Measurements from ENCODE around the gene ATP6V0A1.

Gene ATP6V0A1

GRCh38 chr17:42560246-42560645 is 101.6 kb downstream of the ATP6V0A1 start:
- no peak for DNase-seq (ENCODE audit: extremely low read depth, insufficient read length)
- TF ChIP-seq, protein P1, sequence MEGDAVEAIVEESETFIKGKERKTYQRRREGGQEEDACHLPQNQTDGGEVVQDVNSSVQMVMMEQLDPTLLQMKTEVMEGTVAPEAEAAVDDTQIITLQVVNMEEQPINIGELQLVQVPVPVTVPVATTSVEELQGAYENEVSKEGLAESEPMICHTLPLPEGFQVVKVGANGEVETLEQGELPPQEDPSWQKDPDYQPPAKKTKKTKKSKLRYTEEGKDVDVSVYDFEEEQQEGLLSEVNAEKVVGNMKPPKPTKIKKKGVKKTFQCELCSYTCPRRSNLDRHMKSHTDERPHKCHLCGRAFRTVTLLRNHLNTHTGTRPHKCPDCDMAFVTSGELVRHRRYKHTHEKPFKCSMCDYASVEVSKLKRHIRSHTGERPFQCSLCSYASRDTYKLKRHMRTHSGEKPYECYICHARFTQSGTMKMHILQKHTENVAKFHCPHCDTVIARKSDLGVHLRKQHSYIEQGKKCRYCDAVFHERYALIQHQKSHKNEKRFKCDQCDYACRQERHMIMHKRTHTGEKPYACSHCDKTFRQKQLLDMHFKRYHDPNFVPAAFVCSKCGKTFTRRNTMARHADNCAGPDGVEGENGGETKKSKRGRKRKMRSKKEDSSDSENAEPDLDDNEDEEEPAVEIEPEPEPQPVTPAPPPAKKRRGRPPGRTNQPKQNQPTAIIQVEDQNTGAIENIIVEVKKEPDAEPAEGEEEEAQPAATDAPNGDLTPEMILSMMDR (IDR thresholded peaks at IDR 0.05; ENCODE audit: insufficient read depth, low read length, poor library complexity, severe bottlenecking), result no peak
- peaks cover 16% of the 10 kb centered on the region for H3K36me3 ChIP-seq (ENCODE audit: control insufficient read depth, insufficient read depth, low read length)
- H3K27me3 ChIP-seq (replicated peaks; ENCODE audit: control insufficient read depth, insufficient read depth, low read length), result no peaks in the 10 kb centered on the region
- H3K4me3 ChIP-seq (replicated peaks; ENCODE audit: low read depth, low read length), result no peak overlapping the region

DNA sequence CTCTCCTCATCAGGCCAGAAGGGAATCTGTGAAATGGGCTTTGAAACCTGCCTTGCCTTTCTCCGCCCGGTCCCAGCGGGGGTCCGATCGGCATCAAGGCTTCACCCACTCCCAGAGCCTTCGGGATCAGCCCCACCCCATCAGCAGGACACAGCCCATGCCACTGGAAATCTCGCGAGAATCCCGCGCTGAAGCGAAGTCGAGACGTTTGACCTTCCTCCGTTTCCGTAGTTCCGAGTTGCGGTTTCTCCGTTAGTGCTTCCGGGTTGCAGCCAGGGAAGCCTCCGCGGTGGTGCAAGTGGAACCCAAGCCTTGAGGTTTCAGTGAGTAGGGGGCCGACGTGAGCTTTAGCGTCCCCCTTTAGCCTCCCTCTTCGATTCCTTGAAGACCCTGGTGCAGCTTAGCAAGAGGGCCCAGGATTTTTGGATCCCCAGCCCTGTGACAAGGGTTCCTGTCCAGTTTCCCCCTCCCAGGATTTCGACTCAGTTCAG is 103.3 kb downstream of the ATP6V0A1 start, which contains the start of gene COASY:
Gene COASY (plus strand): TSS at position 252 of the 491 bp plus-strand sequence. CDS start 475 bp downstream, outside the sequence.
- H3K4me3 ChIP-seq (replicated peaks; ENCODE audit: low read depth, low read length), result peak within 1 kb of the TSS; percentile 97
- TF ChIP-seq, protein P1 (IDR thresholded peaks at IDR 0.05; ENCODE audit: insufficient read depth, low read length, poor library complexity, severe bottlenecking), result no peak
- H3K27me3 ChIP-seq (replicated peaks; ENCODE audit: control insufficient read depth, insufficient read depth, low read length), result no peaks in the 10 kb centered on the region
- DNase-seq (ENCODE audit: extremely low read depth, insufficient read length), result peak; percentile 86
- peaks cover 29% of the 10 kb centered on the region for H3K36me3 ChIP-seq (ENCODE audit: control insufficient read depth, insufficient read depth, low read length)

DNA sequence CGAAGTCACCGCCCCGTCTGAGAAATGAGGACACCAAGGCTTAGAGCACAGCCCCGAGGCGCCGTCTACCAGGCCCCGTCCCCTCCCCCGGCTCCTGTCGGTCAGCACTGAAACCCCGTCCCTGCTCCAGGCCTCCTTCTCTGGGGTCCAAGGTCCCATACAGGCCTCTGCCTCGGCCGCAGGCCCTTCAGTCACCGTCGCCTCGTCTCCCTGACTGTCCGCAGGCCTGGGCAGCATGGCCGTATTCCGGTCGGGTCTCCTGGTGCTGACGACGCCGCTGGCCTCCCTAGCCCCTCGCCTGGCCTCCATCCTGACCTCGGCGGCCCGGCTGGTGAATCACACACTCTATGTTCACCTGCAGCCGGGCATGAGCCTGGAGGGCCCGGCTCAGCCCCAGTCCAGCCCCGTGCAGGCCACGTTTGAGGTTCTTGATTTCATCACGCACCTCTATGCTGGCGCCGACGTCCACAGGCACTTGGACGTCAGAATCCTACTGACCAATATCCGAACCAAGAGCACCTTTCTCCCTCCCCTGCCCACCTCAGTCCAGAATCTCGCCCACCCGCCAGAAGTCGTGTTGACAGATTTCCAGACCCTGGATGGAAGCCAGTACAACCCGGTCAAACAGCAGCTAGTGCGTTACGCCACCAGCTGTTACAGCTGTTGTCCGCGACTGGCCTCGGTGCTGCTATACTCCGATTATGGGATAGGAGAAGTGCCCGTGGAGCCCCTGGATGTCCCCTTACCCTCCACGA is 103.9 kb downstream of the ATP6V0A1 start:
- H3K4me3 ChIP-seq (replicated peaks; ENCODE audit: low read depth, low read length), result peak overlapping the region; percentile 97
- no peaks in the 10 kb centered on the region for H3K27me3 ChIP-seq (replicated peaks; ENCODE audit: control insufficient read depth, insufficient read depth, low read length)
- DNase-seq (ENCODE audit: extremely low read depth, insufficient read length), result no peak
- peaks cover 29% of the 10 kb centered on the region for H3K36me3 ChIP-seq (ENCODE audit: control insufficient read depth, insufficient read depth, low read length)
- TF ChIP-seq, protein P1 (IDR thresholded peaks at IDR 0.05; ENCODE audit: insufficient read depth, low read length, poor library complexity, severe bottlenecking), result no peak

GRCh38 chr17:42563143-42563509 is 104.4 kb downstream of the ATP6V0A1 start:
- peaks cover 29% of the 10 kb centered on the region for H3K36me3 ChIP-seq (ENCODE audit: control insufficient read depth, insufficient read depth, low read length)
- DNase-seq (ENCODE audit: extremely low read depth, insufficient read length), result no peak

DNA sequence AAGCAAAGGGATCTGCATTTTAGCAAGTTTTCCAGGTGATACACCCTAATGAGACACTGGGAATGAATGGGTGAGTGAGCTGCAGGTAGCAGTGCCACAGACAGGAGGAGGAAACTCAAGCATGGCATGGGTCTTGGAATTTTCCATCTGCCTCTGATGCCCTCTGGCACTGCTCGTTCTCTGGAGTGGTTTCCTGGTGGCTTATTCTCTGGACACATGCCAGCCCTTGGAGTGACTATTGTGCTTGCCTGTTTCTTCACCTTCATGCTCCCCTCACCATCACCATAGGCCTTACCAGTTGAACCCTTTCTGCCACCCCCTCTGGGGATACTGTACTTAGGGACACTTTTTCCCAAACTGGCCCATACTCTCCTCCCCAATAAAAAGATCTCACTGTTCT is 104.9 kb downstream of the ATP6V0A1 start:
- H3K36me3 ChIP-seq (ENCODE audit: control insufficient read depth, insufficient read depth, low read length), result peaks cover 32% of the 10 kb centered on the region
- H3K4me3 ChIP-seq (replicated peaks; ENCODE audit: low read depth, low read length), result peak overlapping the region; percentile 97
- TF ChIP-seq, protein P1 (IDR thresholded peaks at IDR 0.05; ENCODE audit: insufficient read depth, low read length, poor library complexity, severe bottlenecking), result no peak
- no peak for DNase-seq (ENCODE audit: extremely low read depth, insufficient read length)
- H3K27me3 ChIP-seq (replicated peaks; ENCODE audit: control insufficient read depth, insufficient read depth, low read length), result no peaks in the 10 kb centered on the region

More at GRCh38 chr17:42563143-42563509, 104.4 kb downstream of the ATP6V0A1 start:
- TF ChIP-seq, protein P1 (IDR thresholded peaks at IDR 0.05; ENCODE audit: insufficient read depth, low read length, poor library complexity, severe bottlenecking), result peak; percentile 2
- peak overlapping the region; percentile 97 for H3K4me3 ChIP-seq (replicated peaks; ENCODE audit: low read depth, low read length)
- no peaks in the 10 kb centered on the region for H3K27me3 ChIP-seq (replicated peaks; ENCODE audit: control insufficient read depth, insufficient read depth, low read length)

All from GM06990 (cell line).